Measurements from ENCODE around the gene TCHHL1.

DNA sequence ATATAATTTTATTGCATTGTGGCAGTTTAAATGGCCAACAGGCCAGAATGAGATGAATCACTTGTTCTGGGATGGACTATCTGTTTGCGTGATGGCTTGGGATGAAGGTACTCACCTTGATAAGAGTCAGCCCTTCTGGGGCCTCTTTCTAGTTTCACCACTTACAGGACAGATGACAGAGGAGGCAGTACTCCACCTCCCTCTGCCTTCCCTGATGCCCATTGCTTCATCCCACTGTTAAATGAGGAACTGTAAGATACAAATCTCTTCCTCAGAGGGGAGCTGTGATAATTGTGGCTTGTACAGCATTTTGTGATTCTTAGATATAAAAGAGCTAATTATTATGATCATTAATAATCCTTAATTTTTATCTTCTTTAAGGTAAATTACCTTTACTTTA is 30.1 kb upstream of the TCHHL1 start:
- TF ChIP-seq, protein P1, sequence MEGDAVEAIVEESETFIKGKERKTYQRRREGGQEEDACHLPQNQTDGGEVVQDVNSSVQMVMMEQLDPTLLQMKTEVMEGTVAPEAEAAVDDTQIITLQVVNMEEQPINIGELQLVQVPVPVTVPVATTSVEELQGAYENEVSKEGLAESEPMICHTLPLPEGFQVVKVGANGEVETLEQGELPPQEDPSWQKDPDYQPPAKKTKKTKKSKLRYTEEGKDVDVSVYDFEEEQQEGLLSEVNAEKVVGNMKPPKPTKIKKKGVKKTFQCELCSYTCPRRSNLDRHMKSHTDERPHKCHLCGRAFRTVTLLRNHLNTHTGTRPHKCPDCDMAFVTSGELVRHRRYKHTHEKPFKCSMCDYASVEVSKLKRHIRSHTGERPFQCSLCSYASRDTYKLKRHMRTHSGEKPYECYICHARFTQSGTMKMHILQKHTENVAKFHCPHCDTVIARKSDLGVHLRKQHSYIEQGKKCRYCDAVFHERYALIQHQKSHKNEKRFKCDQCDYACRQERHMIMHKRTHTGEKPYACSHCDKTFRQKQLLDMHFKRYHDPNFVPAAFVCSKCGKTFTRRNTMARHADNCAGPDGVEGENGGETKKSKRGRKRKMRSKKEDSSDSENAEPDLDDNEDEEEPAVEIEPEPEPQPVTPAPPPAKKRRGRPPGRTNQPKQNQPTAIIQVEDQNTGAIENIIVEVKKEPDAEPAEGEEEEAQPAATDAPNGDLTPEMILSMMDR (optimal IDR thresholded peaks at IDR 0.05 in 1 of 3, IDR thresholded peaks at IDR 0.05 in 1 of 3, conservative IDR thresholded peaks at IDR 0.05 in 1 of 3; ENCODE audit: extremely low read depth in 1 of 3, insufficient read depth in 2 of 3, low read length in 3 of 3): no peak
- no peak for TF ChIP-seq EZH2 (IDR thresholded peaks at IDR 0.05; ENCODE audit: low read length)

All from keratinocyte (primary cell).